ENCODE results near the gene TRIP13.

Gene TRIP13

DNA sequence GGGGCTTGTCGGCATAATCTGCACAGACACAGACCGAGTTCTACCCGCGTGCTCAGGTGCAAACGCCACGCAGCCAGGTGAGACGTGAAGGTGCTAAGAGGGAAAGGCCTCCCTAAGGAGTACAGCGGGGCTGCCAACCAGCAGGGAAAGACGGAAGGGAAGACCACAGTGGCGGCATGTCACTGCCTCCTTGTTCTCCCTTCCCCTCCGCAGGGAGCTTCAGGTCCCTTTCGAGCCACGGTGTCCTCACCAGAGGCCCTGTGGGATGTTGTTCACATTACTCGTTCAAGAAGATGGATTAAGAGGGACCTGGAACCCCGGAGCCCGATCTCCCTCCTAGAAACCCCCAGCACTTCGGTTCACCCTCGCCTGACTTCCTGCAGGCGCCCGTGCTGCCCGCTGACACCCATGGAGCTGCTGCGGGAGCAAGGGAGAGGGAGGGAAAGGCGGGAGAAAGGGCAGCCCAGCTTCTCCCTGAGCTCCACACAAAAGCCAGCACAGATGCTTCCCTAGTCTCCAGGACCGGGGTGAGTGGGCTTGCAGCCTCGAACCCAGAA is 769 bp upstream of the TRIP13 start:
- peak overlapping the region; percentile 83 for H3K27ac Mint-ChIP-seq
- peaks cover 8% of the 10 kb centered on the region for H3K36me3 Mint-ChIP-seq
- no peaks in the 10 kb centered on the region for H3K27me3 Mint-ChIP-seq
- H3K4me1 Mint-ChIP-seq = peaks cover 28% of the 10 kb centered on the region
- H3K4me3 Mint-ChIP-seq = peak overlapping the region; percentile 91
- H3K9me3 Mint-ChIP-seq = no peaks in the 10 kb centered on the region

DNA sequence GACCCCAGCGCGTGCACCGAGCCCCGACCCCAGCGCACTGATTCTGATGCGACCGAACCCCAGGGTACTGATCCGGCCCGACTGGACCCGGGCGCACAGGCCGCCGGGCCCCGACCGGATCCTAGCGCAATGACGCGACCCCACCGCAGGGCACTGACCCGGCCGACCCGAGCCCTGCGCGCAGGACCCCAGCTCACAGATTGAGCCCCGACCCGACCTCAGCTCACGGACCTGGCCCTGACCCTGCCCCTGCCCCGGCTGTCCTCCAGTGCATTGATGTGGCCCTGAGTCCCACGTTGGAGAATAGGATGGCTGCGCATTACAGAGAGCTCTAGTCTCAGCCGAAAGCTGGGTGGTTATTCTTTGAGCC is 438 bp downstream of the TRIP13 start:
- peak overlapping the region; percentile 72 for H3K4me3 Mint-ChIP-seq
- H3K27ac Mint-ChIP-seq = no peak overlapping the region
- no peaks in the 10 kb centered on the region for H3K27me3 Mint-ChIP-seq
- H3K36me3 Mint-ChIP-seq = peaks cover 8% of the 10 kb centered on the region
- no peaks in the 10 kb centered on the region for H3K9me3 Mint-ChIP-seq
- peaks cover 27% of the 10 kb centered on the region for H3K4me1 Mint-ChIP-seq

DNA sequence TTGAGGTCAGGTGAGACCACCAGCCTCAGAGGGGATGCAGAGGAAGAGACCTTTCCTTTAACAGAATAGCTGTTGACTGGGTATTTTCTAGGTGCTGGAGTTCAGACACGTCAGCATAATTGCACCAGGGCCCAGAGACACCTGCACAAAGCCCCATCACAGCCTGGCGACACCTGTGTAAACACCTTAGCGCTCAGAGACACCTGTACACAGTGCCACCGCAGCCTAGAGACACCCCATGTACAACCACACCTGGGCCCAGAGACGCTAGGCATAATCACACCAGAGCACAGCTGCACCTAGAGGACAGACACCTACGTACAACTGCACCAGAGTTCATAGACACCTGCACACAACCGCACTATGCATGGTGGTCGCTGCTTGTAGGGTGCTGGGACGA is 1.0 kb downstream of the TRIP13 start:
- Mint-ChIP-seq H3K27me3 (no peaks in the 10 kb centered on the region), H3K36me3 (peaks cover 6% of the 10 kb centered on the region), H3K27ac (no peak overlapping the region), H3K4me3 (peak overlapping the region; percentile 72), H3K9me3 (no peaks in the 10 kb centered on the region), H3K4me1 (peaks cover 21% of the 10 kb centered on the region)

DNA sequence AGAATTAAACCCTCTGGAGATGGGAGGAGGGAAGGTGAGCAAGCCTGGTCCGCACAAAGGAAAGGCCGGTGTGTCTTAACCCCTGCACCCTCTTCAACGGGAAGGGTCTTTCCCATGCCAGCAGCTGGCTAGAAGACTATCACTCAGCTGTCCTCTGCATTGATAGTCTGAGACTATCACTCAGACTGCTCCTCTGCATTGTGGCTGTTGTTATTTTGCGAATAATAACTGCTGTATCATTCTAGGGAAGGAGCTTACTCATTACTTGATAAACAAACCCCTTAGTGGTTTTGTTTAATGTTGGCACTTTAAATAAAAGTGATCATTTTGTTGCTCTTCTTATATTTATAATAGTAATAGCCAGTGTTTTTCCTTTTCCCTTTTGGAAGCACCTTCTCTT is 8.1 kb downstream of the TRIP13 start:
- Mint-ChIP-seq H3K4me3 (no peak overlapping the region), H3K27ac (no peak overlapping the region), H3K9me3 (no peaks in the 10 kb centered on the region), H3K27me3 (no peaks in the 10 kb centered on the region), H3K4me1 (no peaks in the 10 kb centered on the region), H3K36me3 (peaks cover 3% of the 10 kb centered on the region)

DNA sequence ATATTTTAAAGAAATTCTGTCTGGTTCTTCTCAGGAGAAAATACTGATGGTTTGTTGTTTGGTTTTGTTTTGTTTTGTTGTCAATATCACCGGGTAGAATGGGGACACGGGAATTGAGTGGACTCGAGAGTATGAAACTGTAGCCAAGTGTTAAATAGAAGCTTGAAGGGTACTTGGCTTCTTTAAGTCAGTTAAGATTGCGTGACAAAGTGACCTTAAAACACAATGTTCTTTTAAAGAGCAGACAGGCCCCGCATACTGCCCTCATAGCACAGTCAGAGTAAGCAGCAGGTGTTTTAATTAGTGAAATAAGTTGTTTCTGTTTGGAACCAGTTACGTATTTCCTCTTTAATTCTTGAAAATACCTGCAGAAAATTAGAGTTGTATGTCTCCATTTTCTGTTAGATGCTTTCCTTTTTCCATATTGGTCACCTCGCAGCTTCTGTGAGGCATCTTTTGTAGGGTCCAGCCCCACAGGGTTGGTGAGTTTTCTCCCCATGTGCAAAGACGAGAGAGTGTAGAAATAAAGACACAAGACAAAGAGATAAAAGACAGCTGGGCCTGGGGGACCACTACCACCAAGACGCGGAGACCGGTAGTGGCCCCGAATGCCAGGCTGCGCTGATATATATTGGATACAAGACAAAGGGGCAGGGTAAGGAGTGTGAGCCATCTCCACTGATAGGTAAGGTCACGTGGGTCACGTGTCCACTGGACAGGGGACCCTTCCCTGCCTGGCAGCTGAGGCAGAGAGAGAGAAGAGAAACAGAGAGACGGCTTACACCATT is 9.6 kb downstream of the TRIP13 start:
- H3K36me3 Mint-ChIP-seq = no peaks in the 10 kb centered on the region
- peak overlapping the region; percentile 14 for H3K27ac Mint-ChIP-seq
- H3K27me3 Mint-ChIP-seq = no peaks in the 10 kb centered on the region
- no peaks in the 10 kb centered on the region for H3K9me3 Mint-ChIP-seq
- H3K4me1 Mint-ChIP-seq = no peaks in the 10 kb centered on the region
- no peak overlapping the region for H3K4me3 Mint-ChIP-seq

DNA sequence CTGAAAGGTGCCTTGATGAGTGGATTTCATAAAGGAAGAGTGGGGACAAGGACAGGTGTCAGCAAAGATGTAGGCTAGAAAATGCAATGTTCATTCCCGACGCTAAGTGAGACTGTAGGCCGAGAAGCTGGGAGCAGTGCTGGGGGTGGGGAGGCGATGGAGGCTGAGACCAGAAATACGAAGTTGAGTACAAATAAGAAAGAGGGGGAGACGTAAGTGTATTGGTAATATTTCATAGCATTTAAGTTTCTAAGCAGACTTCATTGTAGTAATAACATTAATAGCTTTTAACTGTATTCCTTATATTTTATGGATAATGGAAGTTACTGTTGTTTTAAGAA is 11.0 kb downstream of the TRIP13 start:
- Mint-ChIP-seq H3K27ac (no peak overlapping the region), H3K4me1 (no peaks in the 10 kb centered on the region), H3K27me3 (no peaks in the 10 kb centered on the region), H3K9me3 (no peaks in the 10 kb centered on the region), H3K36me3 (no peaks in the 10 kb centered on the region), H3K4me3 (no peak overlapping the region)

DNA sequence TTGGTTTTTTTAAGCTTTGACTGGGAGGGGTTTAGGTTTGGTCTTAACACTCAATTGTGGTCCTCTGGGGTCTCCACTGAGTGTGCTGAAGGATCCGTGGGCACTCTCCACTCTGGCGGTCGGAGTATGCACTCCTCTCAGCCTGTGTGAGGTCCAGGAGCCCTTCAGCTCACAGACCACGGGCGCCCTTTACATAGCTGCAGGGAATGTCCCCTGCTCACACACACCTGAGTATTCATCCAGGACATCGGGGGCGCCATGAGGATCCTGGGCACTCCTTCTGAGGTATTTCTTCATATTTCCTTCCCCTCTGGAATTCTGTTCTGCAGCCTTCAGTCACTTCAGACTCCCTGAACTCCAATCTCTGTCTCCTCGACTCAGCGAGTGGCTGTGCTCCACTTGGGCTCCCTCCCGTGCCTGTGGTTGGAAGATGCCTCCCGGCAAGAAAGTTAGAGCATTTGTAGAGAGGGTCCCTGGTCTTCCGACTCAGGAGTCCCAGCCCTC is 12.5 kb downstream of the TRIP13 start:
- Mint-ChIP-seq H3K4me3 (no peak overlapping the region), H3K36me3 (no peaks in the 10 kb centered on the region)

DNA sequence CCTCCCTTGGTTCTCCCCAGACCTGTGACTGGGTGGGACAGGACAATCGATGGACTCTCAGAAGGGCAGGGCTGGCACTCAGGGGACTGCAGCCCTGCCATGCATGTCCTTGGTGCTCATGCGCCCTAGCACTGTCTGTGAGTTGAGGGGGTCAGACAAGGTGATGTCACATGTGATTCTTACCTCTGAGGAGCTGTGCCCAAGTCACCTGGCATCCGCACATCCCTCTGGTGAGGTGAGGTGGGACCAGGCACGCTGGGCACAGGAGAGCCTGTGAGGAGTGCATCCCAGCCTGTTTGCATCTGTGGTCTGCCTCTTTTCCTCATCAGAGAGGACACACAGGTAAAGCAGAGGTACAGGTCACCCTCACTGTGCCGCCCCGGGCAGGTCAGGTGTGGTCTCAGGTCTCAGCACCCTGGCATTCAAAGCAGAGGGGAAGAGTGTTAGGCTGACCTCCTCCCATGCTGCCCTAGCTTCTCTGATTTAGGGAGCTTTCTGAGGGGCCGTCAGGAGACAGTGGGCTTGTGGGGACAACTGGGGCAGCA is 14.8 kb downstream of the TRIP13 start:
- Mint-ChIP-seq H3K36me3 (no peaks in the 10 kb centered on the region), H3K4me1 (no peaks in the 10 kb centered on the region), H3K27me3 (no peaks in the 10 kb centered on the region), H3K4me3 (no peak overlapping the region), H3K9me3 (no peaks in the 10 kb centered on the region), H3K27ac (no peak overlapping the region)

More for the DNA sequence above, 12.5 kb downstream of the TRIP13 start:
- no peaks in the 10 kb centered on the region for H3K27me3 Mint-ChIP-seq
- no peaks in the 10 kb centered on the region for H3K9me3 Mint-ChIP-seq
- H3K27ac Mint-ChIP-seq = no peak overlapping the region
- no peaks in the 10 kb centered on the region for H3K4me1 Mint-ChIP-seq

DNA sequence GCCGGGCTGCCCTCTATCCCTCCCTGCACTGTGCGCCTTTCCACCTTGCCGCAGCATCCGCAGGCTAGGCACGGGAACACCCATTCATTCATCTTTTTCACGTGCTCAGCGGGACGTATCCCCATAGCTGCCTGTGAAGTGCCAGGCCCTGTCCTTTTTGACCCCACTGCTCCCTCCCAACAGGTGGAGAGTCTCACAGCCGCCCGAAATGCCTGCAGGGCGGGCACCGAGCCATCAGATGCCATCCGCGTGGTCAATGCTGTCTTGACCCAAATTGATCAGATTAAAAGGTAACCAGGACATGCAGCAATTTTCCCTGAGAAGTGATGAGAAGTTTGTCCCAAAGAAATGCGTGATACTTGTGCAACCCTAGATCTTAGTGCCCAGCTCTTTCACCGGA is 15.5 kb downstream of the TRIP13 start:
- H3K9me3 Mint-ChIP-seq = no peaks in the 10 kb centered on the region
- no peaks in the 10 kb centered on the region for H3K36me3 Mint-ChIP-seq
- H3K4me1 Mint-ChIP-seq = peaks cover 3% of the 10 kb centered on the region
- H3K4me3 Mint-ChIP-seq = no peak overlapping the region
- no peak overlapping the region for H3K27ac Mint-ChIP-seq
- H3K27me3 Mint-ChIP-seq = no peaks in the 10 kb centered on the region

DNA sequence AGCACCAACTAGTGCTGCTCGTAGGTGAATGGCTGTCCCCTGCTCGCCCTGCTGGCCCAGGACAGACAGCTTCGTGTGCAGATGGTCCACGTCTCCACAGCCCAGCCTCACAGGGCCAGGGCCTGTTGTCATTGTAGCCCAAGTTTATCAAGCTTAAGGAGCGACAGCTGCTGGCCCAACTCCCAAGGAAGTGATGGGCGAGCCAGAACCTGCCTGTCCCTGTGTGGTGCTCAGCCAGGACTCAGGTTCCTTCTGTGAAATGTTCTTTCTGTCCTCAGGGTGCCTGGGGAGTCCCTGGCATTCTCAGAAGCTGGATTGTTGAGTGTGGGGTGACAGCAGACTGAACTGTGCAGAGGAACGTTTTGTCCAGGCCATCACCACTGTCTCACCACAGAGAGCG is 16.4 kb downstream of the TRIP13 start:
- Mint-ChIP-seq H3K9me3 (no peaks in the 10 kb centered on the region), H3K4me1 (peaks cover 3% of the 10 kb centered on the region), H3K27ac (no peak overlapping the region), H3K27me3 (no peaks in the 10 kb centered on the region), H3K36me3 (no peaks in the 10 kb centered on the region), H3K4me3 (no peak overlapping the region)

DNA sequence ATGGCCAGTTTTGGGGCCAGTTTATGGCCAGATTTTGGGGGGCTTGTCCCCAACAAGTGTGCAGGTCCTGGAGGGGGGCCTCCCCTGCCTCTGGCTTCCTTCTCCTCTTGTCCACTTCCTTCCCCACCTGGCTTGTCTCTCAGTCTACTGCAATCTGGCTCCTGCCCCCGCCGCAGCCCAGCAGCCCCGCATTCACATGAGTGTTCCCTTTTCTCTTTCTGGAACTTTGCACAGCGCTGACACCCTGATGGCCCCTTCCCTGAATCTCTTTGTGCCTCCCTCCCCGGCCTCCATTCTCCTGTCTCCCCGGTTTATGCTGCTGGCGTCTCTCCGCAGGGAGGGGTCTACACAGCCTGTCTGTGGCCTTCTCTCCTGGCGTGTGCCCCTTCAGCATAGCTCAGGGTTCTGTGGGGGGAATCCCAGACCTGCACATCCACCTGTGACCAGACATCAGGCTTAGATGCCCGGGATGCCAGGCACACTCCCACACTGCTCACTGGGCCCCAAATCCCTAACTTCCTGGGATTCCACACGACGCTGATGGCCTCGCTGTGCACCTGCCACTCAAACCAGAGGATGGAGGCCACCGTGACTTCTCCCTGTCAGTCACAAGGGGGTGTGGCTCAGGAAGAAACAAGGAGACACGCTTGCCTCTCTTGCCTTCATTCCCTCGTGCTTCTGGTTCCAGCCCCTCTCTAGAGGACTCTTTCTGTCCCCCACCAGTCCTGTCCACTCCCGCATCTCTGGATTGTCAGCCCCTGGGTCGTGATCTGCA is 17.5 kb downstream of the TRIP13 start:
- Mint-ChIP-seq H3K4me1 (peaks cover 3% of the 10 kb centered on the region), H3K27ac (no peak overlapping the region), H3K4me3 (no peak overlapping the region), H3K9me3 (no peaks in the 10 kb centered on the region), H3K36me3 (no peaks in the 10 kb centered on the region), H3K27me3 (no peaks in the 10 kb centered on the region)

DNA sequence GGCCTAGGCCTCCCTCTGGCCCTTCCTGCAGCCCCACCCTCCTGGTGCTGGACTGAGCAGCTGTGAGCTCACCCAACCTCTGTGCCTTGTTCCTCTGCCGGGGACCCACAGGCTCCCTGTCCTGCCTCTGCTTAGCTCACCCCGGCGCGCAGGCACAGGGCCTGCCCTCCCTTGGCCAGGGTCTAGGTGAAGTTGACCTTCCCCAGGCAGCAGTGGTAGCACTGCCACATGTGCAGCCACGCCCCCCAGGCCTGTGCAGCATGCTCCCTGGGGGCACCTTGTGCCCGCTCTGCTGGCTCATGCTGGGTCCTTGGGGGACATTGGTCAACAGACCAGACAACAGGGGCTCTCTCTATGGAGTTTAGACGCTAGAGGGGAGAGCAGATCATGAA is 18.1 kb downstream of the TRIP13 start:
- H3K36me3 Mint-ChIP-seq = no peaks in the 10 kb centered on the region
- H3K27ac Mint-ChIP-seq = no peak overlapping the region
- H3K27me3 Mint-ChIP-seq = no peaks in the 10 kb centered on the region
- H3K4me1 Mint-ChIP-seq = peaks cover 3% of the 10 kb centered on the region
- H3K9me3 Mint-ChIP-seq = no peaks in the 10 kb centered on the region
- no peak overlapping the region for H3K4me3 Mint-ChIP-seq

DNA sequence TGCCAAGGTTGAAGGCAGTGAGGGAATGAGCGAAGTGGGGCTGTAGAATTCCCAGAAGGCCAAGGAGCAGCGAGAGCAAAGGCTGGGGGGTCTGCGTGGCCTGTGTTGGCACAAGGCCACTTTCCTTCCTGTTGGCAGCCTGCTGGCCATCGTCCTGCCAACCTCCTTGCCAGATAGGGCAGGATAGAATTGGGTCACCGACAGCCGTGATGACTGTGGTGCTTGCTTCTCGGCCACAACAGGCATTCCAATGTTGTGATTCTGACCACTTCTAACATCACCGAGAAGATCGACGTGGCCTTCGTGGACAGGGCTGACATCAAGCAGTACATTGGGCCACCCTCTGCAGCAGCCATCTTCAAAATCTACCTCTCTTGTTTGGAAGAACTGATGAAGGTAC is 18.9 kb downstream of the TRIP13 start:
- Mint-ChIP-seq H3K27me3 (no peaks in the 10 kb centered on the region), H3K36me3 (no peaks in the 10 kb centered on the region), H3K27ac (no peak overlapping the region), H3K4me3 (no peak overlapping the region), H3K9me3 (no peaks in the 10 kb centered on the region), H3K4me1 (peaks cover 3% of the 10 kb centered on the region)

DNA sequence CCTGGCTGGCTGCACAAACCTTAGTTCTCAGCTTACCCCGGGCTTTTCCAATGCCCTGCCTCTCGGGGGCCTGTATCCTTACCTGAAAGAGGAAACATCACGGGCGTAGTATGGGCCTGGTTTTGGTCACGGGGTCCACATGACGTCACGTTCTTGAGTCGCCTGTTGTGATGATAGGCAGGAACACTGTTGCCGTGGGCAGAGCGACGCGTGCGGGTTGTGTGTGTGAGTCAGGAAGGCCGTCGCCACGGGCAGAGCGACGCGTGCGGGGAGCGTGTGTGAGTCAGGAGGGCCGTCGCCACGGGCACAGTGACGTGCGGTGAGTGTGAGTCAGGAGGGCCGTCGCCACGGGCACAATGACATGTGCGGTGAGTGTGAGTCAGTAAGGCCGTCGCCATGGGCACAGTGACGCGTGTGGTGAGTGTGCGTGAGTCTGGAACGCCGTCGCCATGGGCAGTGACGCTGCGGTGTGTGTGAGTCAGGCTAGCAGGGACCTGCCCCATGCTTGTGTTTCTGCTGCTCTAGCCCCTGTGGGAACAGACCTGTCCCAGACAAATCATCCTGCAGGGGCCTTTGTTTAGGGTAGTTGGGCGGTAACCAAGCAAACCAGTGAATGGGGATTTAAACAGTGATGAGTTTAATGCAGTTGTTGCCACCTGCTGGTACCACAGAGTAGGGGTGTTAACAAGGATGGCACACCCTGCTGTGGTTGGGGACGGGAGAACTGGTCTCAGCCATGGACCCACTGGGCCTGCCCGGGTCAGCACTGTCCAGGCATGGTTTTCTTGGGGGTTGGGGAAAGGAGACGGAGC is 19.8 kb downstream of the TRIP13 start:
- no peak overlapping the region for H3K4me3 Mint-ChIP-seq
- peaks cover 3% of the 10 kb centered on the region for H3K4me1 Mint-ChIP-seq
- H3K27ac Mint-ChIP-seq = no peak overlapping the region
- H3K36me3 Mint-ChIP-seq = no peaks in the 10 kb centered on the region
- H3K27me3 Mint-ChIP-seq = no peaks in the 10 kb centered on the region
- no peaks in the 10 kb centered on the region for H3K9me3 Mint-ChIP-seq

DNA sequence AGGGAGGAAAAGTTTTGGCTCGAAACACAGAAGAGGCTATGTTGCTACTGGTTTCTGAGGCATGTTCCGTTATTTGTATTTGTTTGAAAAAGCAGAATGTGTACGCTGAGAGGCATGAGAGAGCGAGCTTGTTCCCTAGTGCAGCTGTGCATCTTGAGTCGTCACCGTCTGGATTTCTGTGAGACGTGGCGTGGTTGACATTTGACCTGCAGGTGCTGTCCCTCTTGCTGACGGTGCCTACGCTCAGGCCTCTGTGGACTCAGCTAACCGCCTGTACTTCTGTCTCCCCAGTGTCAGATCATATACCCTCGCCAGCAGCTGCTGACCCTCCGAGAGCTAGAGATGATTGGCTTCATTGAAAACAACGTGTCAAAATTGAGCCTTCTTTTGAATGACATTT is 21.5 kb downstream of the TRIP13 start:
- H3K27ac Mint-ChIP-seq = no peak overlapping the region
- no peak overlapping the region for H3K4me3 Mint-ChIP-seq
- H3K36me3 Mint-ChIP-seq = no peaks in the 10 kb centered on the region

More for the DNA sequence above, 21.5 kb downstream of the TRIP13 start:
- peaks cover 3% of the 10 kb centered on the region for H3K4me1 Mint-ChIP-seq
- no peaks in the 10 kb centered on the region for H3K27me3 Mint-ChIP-seq
- no peaks in the 10 kb centered on the region for H3K9me3 Mint-ChIP-seq

Data from activated naive CD4-positive, alpha-beta T cell treated with anti-CD3 and anti-CD28 coated beads, Interleukin-2, amount 50 U/mL, for 24 hours (primary cell).